Amniotic epithelial cell (primary cell): ENCODE data around the gene PTGFRN.

Experiments used
- DNase-seq: peaks from one replicate; pipeline ENCODE4 v3.0.0-alpha.2; 2010; ENCODE audit warnings: low read depth

PTGFRN gene

DNA sequence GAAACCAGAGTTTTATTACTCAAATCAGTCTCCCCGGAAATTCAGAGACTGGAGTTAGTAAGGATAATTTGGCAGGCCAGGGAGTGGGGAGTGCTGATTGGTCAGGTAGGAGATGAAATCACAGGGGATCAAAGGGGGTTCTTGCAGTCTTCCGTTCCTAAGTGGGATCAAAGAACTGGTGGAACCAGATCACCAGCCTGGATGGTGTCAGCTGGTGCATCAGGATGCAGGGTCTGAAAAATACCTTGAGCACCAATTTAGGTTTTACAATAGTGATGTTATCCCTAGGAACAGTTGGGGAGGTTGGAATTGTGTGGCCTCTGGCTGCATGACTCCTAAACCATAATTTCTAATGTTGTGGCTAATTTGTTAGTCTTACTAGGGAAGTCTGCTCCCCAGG, 90.4 kb downstream of the PTGFRN start:
- no peak for DNase-seq

GRCh38 chr1:117001254-117001927, 91.7 kb downstream of the PTGFRN start, which contains the start of gene CD101:
Gene CD101 (plus strand): TSS chr1:117001760. CDS start chr1:117001818, 58 bp downstream.
- DNase-seq: no peak

DNA sequence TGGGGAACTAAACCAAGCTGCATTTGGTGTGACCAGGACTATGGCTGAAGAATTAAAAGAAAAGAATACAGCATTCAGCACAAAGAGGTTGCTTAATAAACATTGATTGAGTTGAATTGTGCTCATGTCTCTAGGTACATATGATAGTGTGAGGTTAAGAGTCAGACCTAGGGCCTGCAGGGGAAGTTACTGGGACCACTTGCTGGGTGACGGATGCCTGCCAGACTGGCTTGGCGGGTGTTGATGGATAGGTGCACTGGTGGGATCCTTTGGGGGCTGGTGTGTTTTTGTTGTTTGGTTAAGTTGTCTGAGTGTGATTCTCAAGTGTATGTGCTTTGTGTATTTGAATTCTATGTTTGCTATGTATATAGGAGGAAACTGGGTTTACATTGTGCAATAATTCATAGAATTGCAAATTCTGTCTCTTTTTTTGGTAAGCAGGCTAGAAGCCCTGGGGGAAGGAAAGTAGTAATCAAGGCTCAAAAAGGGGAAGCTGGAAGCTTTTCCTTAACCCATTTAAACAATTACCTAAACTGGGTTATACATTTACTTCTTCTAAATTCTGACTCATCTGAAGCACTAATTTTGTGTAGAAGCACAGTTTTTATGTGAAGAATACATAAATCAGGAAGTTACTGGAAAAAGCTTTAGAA, 93.6 kb downstream of the PTGFRN start:
- no peak for DNase-seq

GRCh38 chr1:117007719-117008013, 98.0 kb downstream of the PTGFRN start:
- no peak for DNase-seq

DNA sequence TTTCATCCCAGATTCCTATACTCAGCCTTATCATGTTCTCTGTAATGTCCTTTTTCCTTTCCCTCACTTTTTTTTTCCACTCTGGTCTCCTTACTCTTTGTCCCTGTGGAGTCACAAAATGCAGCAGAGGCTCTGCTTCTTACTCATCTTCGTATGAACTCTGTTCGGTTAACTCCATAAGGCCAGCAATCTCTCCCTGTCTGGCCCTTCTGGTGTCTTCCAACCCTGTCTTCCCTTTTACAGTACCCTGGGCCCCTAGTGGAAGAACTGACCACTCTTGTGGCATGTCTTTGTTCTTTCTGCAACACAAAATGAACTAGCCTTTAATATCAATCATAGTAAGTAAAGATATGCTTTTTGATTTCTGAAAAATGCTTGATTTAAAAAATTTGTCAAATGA, 98.9 kb downstream of the PTGFRN start:
- no peak for DNase-seq

DNA sequence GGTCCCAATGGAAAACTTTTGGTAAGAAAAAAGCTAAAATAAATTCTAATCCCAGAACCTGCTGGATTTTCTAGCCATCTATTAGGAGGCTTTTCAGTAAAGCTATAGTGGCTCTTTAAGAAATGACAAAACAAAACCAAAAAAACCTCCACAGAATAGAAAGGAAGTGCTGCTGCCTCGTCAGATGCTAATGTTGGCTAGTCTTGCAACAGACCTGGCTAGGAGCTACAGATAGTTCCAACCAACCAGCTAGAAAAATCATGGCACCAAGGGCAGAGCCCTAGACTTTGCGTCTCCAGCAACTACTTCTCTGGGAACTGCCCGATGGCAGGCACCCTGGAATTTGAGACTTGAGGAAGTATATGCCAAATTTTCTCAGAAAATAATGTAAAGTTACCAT, 99.4 kb downstream of the PTGFRN start:
- DNase-seq: no peak

- no peak for DNase-seq
Observed at GRCh38 chr1:117010310-117010969, 100.7 kb downstream of the PTGFRN start.

DNA sequence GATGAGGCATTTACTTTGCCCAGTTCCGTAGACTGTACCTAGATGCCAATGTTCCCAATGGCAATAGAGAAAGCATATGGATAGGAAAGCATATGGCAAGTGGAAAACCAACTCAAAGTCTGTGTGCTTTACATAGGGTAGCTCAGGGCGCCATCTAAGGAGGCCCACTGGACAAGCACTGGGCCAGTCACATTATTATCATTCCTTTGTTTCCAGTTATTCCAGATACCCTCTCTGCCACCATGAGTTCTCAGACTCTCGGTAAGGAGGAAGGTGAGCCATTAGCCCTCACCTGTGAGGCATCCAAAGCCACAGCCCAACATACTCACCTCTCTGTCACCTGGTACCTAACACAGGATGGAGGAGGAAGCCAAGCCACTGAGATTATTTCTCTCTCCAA, 101.6 kb downstream of the PTGFRN start:
- DNase-seq: no peak

- no peak for DNase-seq
Observed at GRCh38 chr1:117013309-117013858, 103.7 kb downstream of the PTGFRN start.

DNA sequence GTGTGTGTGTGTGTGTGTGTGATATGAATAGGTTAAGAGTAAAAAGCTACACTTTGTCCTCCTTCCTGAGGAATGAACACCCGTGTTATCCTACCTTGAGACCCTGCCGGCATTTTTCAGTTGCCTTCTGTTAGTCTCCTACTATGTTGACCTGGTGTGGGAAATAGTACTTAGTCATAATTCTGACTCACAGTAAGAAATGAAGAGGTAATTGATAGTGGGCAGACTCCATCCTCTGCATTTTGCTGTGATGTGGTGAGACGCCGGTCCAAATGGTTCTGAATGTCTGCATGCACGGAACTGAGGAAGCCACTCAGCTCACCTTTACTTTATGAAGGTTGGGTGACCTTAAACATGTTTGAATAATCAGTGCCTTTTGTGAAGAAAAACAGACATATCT, 104.5 kb downstream of the PTGFRN start:
- DNase-seq: no peak

- DNase-seq: no peak
Observed at GRCh38 chr1:117015724-117016123, 106.0 kb downstream of the PTGFRN start.

GRCh38 chr1:117017062-117017461, 107.3 kb downstream of the PTGFRN start:
- no peak for DNase-seq

DNA sequence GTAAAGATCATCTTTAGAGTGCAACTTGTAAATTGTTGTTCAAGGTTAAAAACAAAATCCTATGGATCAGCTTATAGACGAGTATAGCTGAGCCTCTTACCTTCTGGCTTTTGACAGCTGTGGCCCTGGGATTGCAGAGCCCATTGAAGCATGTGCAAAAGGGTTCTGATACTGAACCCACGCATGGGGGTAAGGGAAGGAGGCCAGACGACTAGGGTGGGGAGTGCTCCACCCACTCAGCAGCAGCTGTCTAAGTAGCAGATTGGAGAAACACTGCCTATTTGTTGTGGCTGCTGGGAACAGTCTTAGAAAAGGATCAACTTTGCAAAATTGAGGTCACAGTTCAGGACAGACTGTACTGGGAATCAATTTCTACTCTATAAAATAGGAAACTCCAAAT, 107.9 kb downstream of the PTGFRN start:
- DNase-seq: no peak

DNA sequence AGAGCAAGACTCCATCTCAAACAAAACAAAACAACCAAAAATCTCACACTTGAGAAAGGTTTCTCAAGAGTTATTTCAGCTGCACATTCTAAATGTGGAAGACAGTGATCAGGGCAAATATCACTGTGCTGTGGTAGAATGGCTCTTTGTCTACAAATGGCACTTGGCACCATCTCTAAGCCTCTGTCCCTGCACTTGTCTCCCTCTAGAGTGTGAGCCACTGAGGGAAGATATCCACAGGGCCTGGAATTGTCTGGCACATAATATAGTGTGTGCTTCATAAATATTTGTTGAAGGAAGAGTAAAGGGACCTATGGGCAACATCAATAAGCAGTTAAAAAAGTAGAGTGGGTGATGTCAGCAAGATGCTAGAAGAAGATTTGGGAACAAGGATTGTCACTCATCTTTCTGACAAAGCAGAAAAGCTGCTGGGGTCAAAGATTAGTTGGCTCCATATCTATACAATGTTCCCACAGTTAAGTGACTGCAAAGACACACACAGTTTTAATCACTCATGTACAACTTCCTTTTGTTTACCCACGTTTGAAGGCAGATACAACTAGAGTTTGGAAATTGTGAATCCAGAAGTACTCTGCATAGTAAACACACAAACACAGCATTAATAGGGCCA, 110.9 kb downstream of the PTGFRN start:
- DNase-seq: no peak

GRCh38 chr1:117022114-117022513, 112.4 kb downstream of the PTGFRN start:
- no peak for DNase-seq

- no peak for DNase-seq
Observed at GRCh38 chr1:117025568-117025967, 115.9 kb downstream of the PTGFRN start.

GRCh38 chr1:117026361-117026760, 116.6 kb downstream of the PTGFRN start:
- no peak for DNase-seq

- no peak for DNase-seq
Observed at GRCh38 chr1:117029685-117030084, 120.0 kb downstream of the PTGFRN start.

GRCh38 chr1:117030271-117030877, 120.7 kb downstream of the PTGFRN start:
- no peak for DNase-seq

- DNase-seq: no peak
Observed at GRCh38 chr1:117032266-117032665, 122.5 kb downstream of the PTGFRN start.

GRCh38 chr1:117032681-117033539, 123.2 kb downstream of the PTGFRN start:
- DNase-seq: no peak
